Kidney (tissue), 14 donors: Measurements from ENCODE around the gene BNC2. TPM values are rescaled to one million over a fixed set of nuclear protein-coding genes. Genes with fewer than 3 reads are reported as not detected.

Source experiments
- DNase-seq, 5 donors: peaks; one replicate each; pipeline ENCODE4 v3.0.0-alpha.2; 2013 to 2020
- FAIRE-seq: peaks from 2 replicates; lab custom pipeline; 2012; peaks lifted over from hg19 to GRCh38; lab: Jason Lieb, UNC
- H3K27ac ChIP-seq, 2 donors: one replicate each; pipeline ENCODE4 v1.7.0; 2013; ENCODE audit warnings: low read depth in 2 of 2, low read length in 2 of 2, inconsistent platforms in 1 of 2
- H3K27me3 ChIP-seq: one replicate; pipeline ENCODE4 v1.7.1; 2013; ENCODE audit warnings: low read length, inconsistent platforms; ENCODE audit not compliant: control insufficient read depth, insufficient read depth
- H3K36me3 ChIP-seq, 3 donors: one replicate each; pipeline versions ENCODE4 v1.7.0 to v1.7.1; 2013; ENCODE audit warnings: low read length in 3 of 3, control low read depth in 1 of 3, inconsistent platforms in 1 of 3; ENCODE audit not compliant: insufficient read depth in 3 of 3, control insufficient read depth in 2 of 3
- H3K4me1 ChIP-seq, 3 donors: one replicate each; pipeline versions ENCODE4 v1.7.0 to v1.7.1; 2013; ENCODE audit warnings: low read length in 3 of 3, inconsistent platforms in 1 of 3, low read depth in 1 of 3; ENCODE audit not compliant: control insufficient read depth in 2 of 3, insufficient read depth in 2 of 3
- H3K4me3 ChIP-seq, 3 donors: one replicate each; pipeline versions ENCODE4 v1.7.0 to v1.8.1; 2013; ENCODE audit warnings: low read length in 3 of 3, control low read depth in 1 of 3, inconsistent platforms in 1 of 3
- H3K9ac ChIP-seq, 3 donors: one replicate each; pipeline versions ENCODE4 v1.7.0 to v1.7.1; 2013; ENCODE audit warnings: low read length in 3 of 3, control low read depth in 1 of 3, inconsistent platforms in 1 of 3
- H3K9me3 ChIP-seq, 3 donors: one replicate each; pipeline versions ENCODE4 v1.7.0 to v1.7.1; 2013; ENCODE audit warnings: low read length in 3 of 3, control low read depth in 1 of 3, inconsistent platforms in 1 of 3; ENCODE audit not compliant: control insufficient read depth in 2 of 3, insufficient read depth in 1 of 3
- intact Hi-C: fragments of 100-400 bp; cut with DNase I; formaldehyde crosslinking; loops from one replicate; pipeline ENCODE4 v1.11.1; 2022
- polyA plus RNA-seq: library from polyadenylated mRNA; stranded (reverse); fragments of 350-450 nt; fragmentation: Illumina TruSeq; extraction: RNeasy Lipid Tissue Mini Kit (QIAGEN cat#74804); gene quantifications from one replicate; pipeline ENCODE4 v1.2.3, GENCODE V29; 2014; ENCODE audit warnings: low read depth, low replicate concordance; ENCODE audit not compliant: insufficient read depth
- total RNA-seq: library from RNA; stranded (reverse); fragmentation: NEBNext Ultra II Directional; extraction: Animal tissue kit (Norgen Biotek cat#: 25700); gene quantifications from one replicate; pipeline ENCODE4 v1.2.1, GENCODE V29; 2021
- TF ChIP-seq, protein P1 (sequence below): IDR thresholded peaks from 3 replicates; pipeline ENCODE4 v1.5.1; 2012; ENCODE audit warnings: mild to moderate bottlenecking, moderate library complexity, borderline replicate concordance; ENCODE audit not compliant: insufficient read depth; ENCODE audit errors: extremely low read depth
- donor health status: control.
- donor health status: control.
- donor health status: control.
- donor health status: control.
- donor health status: control.
- donor health status: DM: yes; HTN: yes; CAD: no.
- donor health status: Normal renal cell carcinoma (clear cell type).

BNC2 gene
- total and polyA plus RNA-seq, 2 donors from 2014 or later, result 5.4 to 37.9 TPM

DNA sequence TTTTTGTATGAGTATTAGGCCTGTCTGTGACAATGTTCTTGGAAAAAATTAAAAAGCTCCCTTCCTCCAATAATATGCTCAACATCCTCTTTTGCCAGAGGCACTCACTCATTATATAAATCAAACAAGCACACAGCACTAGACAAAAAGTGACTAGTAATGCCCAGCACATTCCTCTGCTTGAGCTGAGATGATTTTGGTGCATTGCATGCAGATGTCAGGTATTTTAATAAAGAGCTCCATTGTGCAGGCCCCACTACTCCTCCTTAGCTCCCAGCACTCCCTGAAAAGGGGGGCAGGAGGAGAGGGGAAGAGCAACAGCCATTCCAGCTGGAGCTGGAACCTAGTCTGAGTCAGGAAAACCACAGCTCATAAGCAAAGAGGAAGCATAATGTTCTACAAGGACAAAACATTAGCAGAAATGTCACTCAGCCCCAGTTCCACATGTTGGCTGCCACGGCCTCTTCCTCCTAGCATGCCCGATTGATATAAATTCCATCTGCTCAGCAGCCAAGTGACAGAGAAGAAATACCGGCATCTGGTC is 348.5 kb downstream of the BNC2 start:
- no peaks in the 10 kb centered on the region for H3K36me3 ChIP-seq
- no peaks in the 10 kb centered on the region for H3K9me3 ChIP-seq
- H3K4me1 ChIP-seq, result no peaks in the 10 kb centered on the region
- H3K4me3 ChIP-seq, result no peak overlapping the region
- H3K27me3 ChIP-seq, result no peaks in the 10 kb centered on the region
- H3K27ac ChIP-seq, result no peak overlapping the region
- FAIRE-seq, result no peak
- DNase-seq, result peak in 4 of 5 donors; percentile 35 to 80 (median 64)
- intact Hi-C loops, result no loop called here
- TF ChIP-seq, protein P1, sequence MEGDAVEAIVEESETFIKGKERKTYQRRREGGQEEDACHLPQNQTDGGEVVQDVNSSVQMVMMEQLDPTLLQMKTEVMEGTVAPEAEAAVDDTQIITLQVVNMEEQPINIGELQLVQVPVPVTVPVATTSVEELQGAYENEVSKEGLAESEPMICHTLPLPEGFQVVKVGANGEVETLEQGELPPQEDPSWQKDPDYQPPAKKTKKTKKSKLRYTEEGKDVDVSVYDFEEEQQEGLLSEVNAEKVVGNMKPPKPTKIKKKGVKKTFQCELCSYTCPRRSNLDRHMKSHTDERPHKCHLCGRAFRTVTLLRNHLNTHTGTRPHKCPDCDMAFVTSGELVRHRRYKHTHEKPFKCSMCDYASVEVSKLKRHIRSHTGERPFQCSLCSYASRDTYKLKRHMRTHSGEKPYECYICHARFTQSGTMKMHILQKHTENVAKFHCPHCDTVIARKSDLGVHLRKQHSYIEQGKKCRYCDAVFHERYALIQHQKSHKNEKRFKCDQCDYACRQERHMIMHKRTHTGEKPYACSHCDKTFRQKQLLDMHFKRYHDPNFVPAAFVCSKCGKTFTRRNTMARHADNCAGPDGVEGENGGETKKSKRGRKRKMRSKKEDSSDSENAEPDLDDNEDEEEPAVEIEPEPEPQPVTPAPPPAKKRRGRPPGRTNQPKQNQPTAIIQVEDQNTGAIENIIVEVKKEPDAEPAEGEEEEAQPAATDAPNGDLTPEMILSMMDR, result no peak
- H3K9ac ChIP-seq, result no peak overlapping the region

DNA sequence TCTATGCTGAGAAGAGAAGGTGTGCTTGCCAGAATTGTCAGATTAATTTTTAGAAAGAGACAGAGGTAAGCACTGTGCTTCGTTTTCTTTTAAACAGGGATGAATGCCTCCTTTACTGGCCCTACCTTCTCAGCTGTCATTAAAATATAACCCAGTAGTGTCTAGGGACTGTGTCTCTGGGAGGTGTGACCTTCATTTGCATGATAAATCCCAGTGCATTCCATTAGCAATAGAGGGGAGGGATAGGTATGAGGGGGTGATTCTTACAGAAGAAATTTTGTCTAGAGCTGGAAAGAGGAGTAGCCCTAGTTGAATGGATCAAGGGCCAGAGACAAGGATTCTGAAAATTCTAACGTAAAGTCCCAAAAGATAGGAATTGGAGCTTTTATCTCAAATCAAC is 351.5 kb downstream of the BNC2 start:
- FAIRE-seq (no peak), DNase-seq (no peak)
- Histone ChIP-seq H3K27me3 (no peaks in the 10 kb centered on the region), H3K27ac (no peak overlapping the region), H3K9me3 (no peaks in the 10 kb centered on the region), H3K9ac (no peak overlapping the region), H3K4me1 (peaks cover 0 to 12% (median 11%) of the 10 kb centered on the region in 3 donors), H3K36me3 (no peaks in the 10 kb centered on the region), H3K4me3 (no peak overlapping the region)
- TF ChIP-seq, protein P1, result no peak
- intact Hi-C loops, result no loop called here

DNA sequence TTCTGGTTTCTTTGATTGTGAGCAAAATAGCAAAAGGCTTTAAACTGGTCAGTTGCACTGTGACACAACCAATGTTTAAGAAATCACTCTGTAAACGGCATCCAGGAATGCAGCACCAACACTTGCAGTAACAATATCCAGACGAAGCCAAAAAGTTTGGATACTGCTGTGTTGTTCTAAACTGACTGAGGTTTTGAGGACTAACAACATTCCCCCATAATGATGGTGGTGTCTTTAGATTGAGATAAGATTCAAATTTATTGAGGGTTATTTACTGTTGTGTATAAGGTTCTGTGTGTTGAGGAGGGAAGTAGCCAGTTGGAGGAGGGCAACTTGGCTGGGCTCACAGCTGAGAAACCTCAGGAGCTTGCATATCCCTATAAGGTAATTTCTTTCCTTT is 353.6 kb downstream of the BNC2 start:
- intact Hi-C loops, result no loop called here
- Histone ChIP-seq H3K27me3 (no peaks in the 10 kb centered on the region), H3K36me3 (no peaks in the 10 kb centered on the region), H3K9me3 (no peaks in the 10 kb centered on the region), H3K27ac (no peak overlapping the region), H3K9ac (no peak overlapping the region), H3K4me1 (peaks cover 0 to 12% (median 11%) of the 10 kb centered on the region in 3 donors), H3K4me3 (no peak overlapping the region)
- no peak for FAIRE-seq
- TF ChIP-seq, protein P1, result no peak
- DNase-seq, result peak in 2 of 5 donors; percentile 20 to 47

DNA sequence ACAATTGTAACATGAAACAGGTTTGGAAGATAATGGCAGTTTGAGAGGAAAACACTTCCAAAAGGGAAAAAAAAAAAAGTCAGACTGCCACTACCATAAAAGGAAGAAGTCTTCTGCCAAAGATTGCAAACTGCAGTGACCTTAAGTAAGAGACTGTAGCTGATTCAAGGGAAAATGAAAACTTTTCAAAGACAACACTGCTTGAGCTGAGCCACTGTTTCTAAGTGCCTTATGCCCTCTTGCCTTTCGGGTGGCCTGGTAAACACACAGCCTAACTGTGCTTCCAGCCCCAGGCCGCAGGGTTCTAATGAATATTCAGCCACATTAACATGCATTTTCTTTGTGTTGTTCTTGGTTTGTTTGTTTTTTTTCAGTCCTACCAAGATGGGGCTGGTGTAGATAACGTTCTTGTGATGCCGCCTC is 354.6 kb downstream of the BNC2 start:
- no peak overlapping the region for H3K27ac ChIP-seq
- no peaks in the 10 kb centered on the region for H3K27me3 ChIP-seq
- intact Hi-C loops, result no loop called here
- no peak overlapping the region for H3K9ac ChIP-seq
- no peak overlapping the region for H3K4me3 ChIP-seq
- TF ChIP-seq, protein P1, result no peak
- H3K36me3 ChIP-seq, result no peaks in the 10 kb centered on the region
- peaks cover 0 to 12% (median 11%) of the 10 kb centered on the region in 3 donors for H3K4me1 ChIP-seq
- DNase-seq, result peak in 3 of 5 donors; percentile 37 to 87 (median 57)
- peak; percentile 42 for FAIRE-seq
- no peaks in the 10 kb centered on the region for H3K9me3 ChIP-seq
